Measurements from ENCODE around the gene WLS. TPM values are rescaled to one million over a fixed set of nuclear protein-coding genes. Genes with fewer than 3 reads are reported as not detected.

The WLS gene
- total and polyA plus RNA-seq, 2 experiments from 2014 or later = 0.87 to 1.2 TPM

DNA sequence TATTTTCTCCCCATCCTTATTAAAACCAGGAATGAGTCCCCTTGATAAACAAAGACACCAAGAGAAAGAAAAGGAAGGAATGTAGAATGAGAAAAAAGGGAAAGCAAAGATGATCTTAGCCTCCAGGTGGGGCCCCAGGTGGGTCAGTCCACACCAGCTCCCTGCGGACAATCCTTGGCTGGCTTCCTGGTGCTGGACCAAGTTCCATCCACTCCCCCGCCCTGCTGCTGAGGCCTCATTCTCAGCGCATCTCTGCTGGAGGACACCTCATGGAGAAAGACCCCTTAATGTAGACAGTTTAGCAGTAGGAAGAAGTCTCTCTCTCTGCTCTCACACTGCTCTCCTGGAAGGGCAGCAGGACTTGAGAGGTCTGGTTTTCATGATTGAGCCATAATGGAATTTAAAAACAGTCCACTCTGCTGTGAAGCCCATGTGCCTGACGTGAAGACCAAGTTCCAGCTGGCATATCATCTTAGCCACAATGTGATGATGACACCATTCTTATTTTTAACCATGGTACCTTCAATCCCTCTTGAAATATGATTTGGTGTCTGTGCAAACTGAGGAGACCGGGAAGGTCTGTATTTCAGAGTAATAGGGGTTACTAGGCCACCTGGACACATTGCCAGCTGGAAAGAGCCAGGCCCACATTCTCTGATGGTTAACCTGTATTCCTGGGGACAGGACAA lies 83.1 kb downstream of the WLS start (continued):
- TF ChIP-seq, protein P1, sequence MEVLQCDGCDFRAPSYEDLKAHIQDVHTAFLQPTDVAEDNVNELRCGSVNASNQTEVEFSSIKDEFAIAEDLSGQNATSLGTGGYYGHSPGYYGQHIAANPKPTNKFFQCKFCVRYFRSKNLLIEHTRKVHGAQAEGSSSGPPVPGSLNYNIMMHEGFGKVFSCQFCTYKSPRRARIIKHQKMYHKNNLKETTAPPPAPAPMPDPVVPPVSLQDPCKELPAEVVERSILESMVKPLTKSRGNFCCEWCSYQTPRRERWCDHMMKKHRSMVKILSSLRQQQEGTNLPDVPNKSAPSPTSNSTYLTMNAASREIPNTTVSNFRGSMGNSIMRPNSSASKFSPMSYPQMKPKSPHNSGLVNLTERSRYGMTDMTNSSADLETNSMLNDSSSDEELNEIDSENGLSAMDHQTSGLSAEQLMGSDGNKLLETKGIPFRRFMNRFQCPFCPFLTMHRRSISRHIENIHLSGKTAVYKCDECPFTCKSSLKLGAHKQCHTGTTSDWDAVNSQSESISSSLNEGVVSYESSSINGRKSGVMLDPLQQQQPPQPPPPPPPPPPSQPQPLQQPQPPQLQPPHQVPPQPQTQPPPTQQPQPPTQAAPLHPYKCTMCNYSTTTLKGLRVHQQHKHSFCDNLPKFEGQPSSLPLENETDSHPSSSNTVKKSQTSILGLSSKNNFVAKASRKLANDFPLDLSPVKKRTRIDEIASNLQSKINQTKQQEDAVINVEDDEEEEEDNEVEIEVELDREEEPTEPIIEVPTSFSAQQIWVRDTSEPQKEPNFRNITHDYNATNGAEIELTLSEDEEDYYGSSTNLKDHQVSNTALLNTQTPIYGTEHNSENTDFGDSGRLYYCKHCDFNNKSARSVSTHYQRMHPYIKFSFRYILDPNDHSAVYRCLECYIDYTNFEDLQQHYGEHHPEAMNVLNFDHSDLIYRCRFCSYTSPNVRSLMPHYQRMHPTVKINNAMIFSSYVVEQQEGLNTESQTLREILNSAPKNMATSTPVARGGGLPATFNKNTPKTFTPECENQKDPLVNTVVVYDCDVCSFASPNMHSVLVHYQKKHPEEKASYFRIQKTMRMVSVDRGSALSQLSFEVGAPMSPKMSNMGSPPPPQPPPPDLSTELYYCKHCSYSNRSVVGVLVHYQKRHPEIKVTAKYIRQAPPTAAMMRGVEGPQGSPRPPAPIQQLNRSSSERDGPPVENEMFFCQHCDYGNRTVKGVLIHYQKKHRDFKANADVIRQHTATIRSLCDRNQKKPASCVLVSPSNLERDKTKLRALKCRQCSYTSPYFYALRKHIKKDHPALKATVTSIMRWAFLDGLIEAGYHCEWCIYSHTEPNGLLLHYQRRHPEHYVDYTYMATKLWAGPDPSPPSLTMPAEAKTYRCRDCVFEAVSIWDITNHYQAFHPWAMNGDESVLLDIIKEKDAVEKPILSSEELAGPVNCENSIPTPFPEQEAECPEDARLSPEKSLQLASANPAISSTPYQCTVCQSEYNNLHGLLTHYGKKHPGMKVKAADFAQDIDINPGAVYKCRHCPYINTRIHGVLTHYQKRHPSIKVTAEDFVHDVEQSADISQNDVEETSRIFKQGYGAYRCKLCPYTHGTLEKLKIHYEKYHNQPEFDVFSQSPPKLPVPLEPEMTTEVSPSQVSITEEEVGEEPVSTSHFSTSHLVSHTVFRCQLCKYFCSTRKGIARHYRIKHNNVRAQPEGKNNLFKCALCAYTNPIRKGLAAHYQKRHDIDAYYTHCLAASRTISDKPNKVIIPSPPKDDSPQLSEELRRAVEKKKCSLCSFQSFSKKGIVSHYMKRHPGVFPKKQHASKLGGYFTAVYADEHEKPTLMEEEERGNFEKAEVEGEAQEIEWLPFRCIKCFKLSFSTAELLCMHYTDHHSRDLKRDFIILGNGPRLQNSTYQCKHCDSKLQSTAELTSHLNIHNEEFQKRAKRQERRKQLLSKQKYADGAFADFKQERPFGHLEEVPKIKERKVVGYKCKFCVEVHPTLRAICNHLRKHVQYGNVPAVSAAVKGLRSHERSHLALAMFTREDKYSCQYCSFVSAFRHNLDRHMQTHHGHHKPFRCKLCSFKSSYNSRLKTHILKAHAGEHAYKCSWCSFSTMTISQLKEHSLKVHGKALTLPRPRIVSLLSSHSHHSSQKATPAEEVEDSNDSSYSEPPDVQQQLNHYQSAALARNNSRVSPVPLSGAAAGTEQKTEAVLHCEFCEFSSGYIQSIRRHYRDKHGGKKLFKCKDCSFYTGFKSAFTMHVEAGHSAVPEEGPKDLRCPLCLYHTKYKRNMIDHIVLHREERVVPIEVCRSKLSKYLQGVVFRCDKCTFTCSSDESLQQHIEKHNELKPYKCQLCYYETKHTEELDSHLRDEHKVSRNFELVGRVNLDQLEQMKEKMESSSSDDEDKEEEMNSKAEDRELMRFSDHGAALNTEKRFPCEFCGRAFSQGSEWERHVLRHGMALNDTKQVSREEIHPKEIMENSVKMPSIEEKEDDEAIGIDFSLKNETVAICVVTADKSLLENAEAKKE (CRISPR knock-in tag; IDR thresholded peaks at IDR 0.05) = no peak
- no peak for TF ChIP-seq ETS1 (IDR thresholded peaks at IDR 0.05)
- no peak for TF ChIP-seq REST (IDR thresholded peaks at IDR 0.05; ENCODE audit: unreplicated experiment)
- TF ChIP-seq STAT1 (IDR thresholded peaks at IDR 0.05; ENCODE audit: unreplicated experiment) = no peak
- no peak for TF ChIP-seq ZNF114 (CRISPR knock-in tag; IDR thresholded peaks at IDR 0.05)
